ENCODE measurements around the gene ANK3.

The ANK3 gene

GRCh38 chr10:60175441-60175971, 214.2 kb downstream of the ANK3 start:
- no peak for TF ChIP-seq CTCF (conservative IDR thresholded peaks at IDR 0.05; ENCODE audit: low read length)
- DNase-seq (ENCODE audit: low read depth) = no peak
- no peak overlapping the region for H3K4me3 ChIP-seq (ENCODE audit: low read length)

DNA sequence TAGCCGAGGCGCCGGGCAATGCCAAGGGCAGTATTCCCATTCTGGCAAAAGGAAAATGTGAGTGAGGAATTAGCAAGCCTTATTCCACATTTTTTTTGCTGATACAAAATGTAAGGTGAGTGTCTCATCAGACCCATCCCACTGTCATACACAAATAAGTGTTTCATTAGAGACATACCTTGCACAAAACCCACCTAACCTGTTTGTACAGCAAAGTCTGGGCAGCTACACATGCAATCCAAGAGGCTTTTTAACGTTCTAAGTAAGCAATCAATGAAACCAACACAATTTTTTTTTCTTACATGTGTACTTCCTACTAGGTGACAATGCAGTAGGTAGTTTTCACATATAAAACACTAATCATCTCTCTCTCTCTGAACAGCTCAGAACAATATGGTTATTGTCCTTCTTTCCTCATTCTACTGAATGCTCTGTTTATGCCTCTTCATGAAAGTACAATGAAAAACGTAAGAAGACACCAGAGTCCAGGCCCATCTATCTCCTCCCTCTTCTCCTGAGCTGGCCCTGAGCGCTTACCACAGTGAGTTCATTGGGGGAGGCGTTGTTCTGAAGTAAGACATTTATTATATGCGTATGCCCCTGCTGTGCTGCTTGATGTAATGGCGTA, 217.2 kb downstream of the ANK3 start:
- DNase-seq (ENCODE audit: low read depth) = no peak
- no peak for TF ChIP-seq CTCF (conservative IDR thresholded peaks at IDR 0.05; ENCODE audit: low read length)
- H3K4me3 ChIP-seq (ENCODE audit: low read length) = no peak overlapping the region

DNA sequence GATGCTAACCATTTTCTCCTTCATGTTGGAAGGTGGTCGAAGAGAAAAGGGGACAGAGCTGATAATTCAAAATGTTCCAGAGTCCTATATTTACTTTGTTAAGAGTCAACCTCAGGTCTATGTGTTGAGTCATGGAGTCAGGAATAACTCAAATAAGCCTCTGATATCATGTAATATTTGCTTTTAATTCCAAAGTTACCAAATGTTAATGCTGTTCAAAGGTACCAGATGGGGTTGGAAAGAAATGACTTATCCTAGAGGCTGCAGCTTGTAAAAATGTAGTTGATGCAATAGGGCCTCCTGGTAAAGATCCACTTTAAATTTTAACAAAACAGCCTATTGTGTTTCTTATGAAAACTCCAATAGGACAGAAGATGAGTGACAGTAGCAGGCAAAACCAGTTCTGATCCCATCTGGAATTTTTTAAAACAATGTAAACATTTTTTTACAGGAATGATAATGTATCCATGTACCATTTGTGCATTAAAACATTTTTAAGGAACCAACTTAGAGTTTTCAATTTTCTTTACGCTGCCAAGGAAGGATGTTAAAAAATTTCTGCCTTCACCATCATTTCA, 218.2 kb downstream of the ANK3 start:
- no peak for DNase-seq (ENCODE audit: low read depth)
- H3K4me3 ChIP-seq (ENCODE audit: low read length) = no peak overlapping the region
- TF ChIP-seq CTCF (conservative IDR thresholded peaks at IDR 0.05; ENCODE audit: low read length) = no peak

GRCh38 chr10:60170250-60170649, 219.4 kb downstream of the ANK3 start:
- no peak overlapping the region for H3K4me3 ChIP-seq (ENCODE audit: low read length)
- DNase-seq (ENCODE audit: low read depth) = no peak
- no peak for TF ChIP-seq CTCF (conservative IDR thresholded peaks at IDR 0.05; ENCODE audit: low read length)

GRCh38 chr10:60169111-60169510, 220.6 kb downstream of the ANK3 start:
- no peak overlapping the region for H3K4me3 ChIP-seq (ENCODE audit: low read length)
- TF ChIP-seq CTCF (conservative IDR thresholded peaks at IDR 0.05; ENCODE audit: low read length) = no peak
- no peak for DNase-seq (ENCODE audit: low read depth)

DNA sequence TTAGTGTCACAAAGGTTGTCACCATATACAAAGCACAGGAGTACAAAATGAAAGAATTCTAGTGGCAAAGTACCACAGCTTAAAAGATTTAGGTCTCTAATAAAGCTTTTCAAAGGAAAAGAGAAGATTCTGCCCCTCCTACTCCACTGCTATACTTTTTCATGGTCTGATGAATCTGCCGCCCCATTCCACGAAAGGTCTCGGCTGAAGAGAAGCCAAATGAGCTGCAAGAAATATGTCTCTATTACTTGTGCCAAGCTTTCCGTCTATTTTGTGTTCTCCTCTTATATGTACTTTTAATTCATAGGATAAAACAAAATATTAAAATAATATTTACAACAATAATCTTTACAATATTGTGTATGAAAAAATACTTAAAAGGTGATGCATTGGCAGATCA, 222.6 kb downstream of the ANK3 start:
- DNase-seq (ENCODE audit: low read depth) = no peak
- H3K4me3 ChIP-seq (ENCODE audit: low read length) = no peak overlapping the region; the same call in 1 of the 2 replicates
- no peak for TF ChIP-seq CTCF (conservative IDR thresholded peaks at IDR 0.05; ENCODE audit: low read length)

DNA sequence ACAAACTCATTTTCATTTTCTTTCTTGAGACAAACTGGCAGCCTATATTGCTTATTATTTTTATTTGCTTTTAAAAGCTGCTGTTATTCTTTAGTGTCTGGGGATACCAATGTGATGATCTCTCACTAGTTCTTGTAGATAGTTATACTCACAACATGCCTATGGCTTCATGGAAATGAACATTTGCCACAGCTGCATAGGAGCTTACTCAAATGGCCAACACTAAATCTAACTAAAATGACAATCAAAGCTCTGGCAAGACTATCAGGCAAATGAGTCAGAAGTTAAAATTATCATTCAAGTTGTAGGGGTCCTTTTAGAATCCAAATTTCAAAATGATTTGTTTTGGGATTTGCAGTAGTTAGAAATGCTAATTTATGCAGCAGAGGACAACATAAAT, 225.9 kb downstream of the ANK3 start:
- no peak overlapping the region for H3K4me3 ChIP-seq (ENCODE audit: low read length)
- no peak for DNase-seq (ENCODE audit: low read depth)
- TF ChIP-seq CTCF (conservative IDR thresholded peaks at IDR 0.05; ENCODE audit: low read length) = no peak
